PFSK-1 (cell line): ENCODE results near the gene PTTG2.

ENCODE experiments used
- FOXP2 ChIP-seq: optimal IDR thresholded peaks from 2 replicates; pipeline ENCODE3; 2011; ENCODE audit warnings: borderline replicate concordance, control low read depth, inconsistent platforms; ENCODE audit not compliant: insufficient read depth; ENCODE audit errors: extremely low read length, extremely low read depth
- POLR2AphosphoS5 ChIP-seq: IDR thresholded peaks from 2 replicates; pipeline ENCODE4 v1.6.1; 2012; ENCODE audit warnings: low read depth, mild to moderate bottlenecking, control low read depth, low read length, moderate library complexity
- SIN3A ChIP-seq: IDR thresholded peaks from 2 replicates; pipeline ENCODE4 v1.6.1; 2012; ENCODE audit warnings: mild to moderate bottlenecking, low read length, moderate library complexity, borderline replicate concordance; ENCODE audit not compliant: insufficient read depth
- TAF1 ChIP-seq: IDR thresholded peaks from 2 replicates; pipeline ENCODE4 v1.6.1; 2012; ENCODE audit warnings: low read length, control low read depth, borderline replicate concordance; ENCODE audit not compliant: insufficient read depth

DNA sequence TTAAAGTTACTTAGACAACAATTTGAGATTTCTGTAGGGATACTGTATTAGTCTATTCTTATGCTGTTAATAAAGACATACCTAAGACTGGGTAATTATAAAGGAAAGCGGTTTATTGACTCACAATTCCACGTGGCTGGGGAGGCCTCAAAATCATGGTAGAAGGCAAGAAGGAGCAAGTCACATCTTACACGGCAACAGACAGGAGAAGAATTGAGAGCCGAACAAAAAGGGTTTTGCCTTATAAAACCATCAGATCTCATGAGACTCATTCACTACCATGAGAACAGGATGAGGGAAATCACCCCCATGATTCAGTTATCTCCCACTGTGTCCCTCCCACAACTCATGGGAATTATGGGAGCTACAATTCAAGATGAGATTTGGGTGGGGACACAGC, 11.0 kb downstream of the PTTG2 start:
- TF ChIP-seq SIN3A, result no peak
- no peak for TF ChIP-seq POLR2AphosphoS5
- TF ChIP-seq FOXP2, result no peak
- TF ChIP-seq TAF1, result no peak
